H9 (cell line): Measurements from ENCODE around the gene CDYL2. TPM values are rescaled to one million over a fixed set of nuclear protein-coding genes. Genes with fewer than 3 reads are reported as not detected.

Experiments used
- DNase-seq: peaks from one replicate; pipeline ENCODE4 v3.0.0-alpha.2; 2017
- H2AFZ ChIP-seq: one replicate; pipeline ENCODE4 v1.6.1; 2013; ENCODE audit warnings: mild to moderate bottlenecking, low read length, control low read depth, moderate library complexity
- H2AK5ac ChIP-seq: 2 replicates; pipeline ENCODE4 v1.6.1; 2013; ENCODE audit warnings: low read length, control low read depth, mixed read lengths; ENCODE audit not compliant: insufficient read length
- H2BK120ac ChIP-seq: one replicate; pipeline ENCODE4 v1.6.1; 2013; ENCODE audit warnings: low read depth, mild to moderate bottlenecking, low read length, control low read depth, inconsistent platforms; ENCODE audit not compliant: poor library complexity, severe bottlenecking
- H2BK12ac ChIP-seq: 2 replicates; pipeline ENCODE4 v1.6.1; 2013; ENCODE audit warnings: low read length, control low read depth, mixed read lengths, low read depth; ENCODE audit not compliant: insufficient read length
- H2BK15ac ChIP-seq: 2 replicates; pipeline ENCODE4 v1.6.1; 2013; ENCODE audit warnings: low read depth, low read length, control low read depth
- H2BK20ac ChIP-seq: one replicate; pipeline ENCODE4 v1.6.1; 2013; ENCODE audit warnings: low read depth, mild to moderate bottlenecking, low read length, control low read depth, inconsistent platforms; ENCODE audit not compliant: poor library complexity, severe bottlenecking
- H2BK5ac ChIP-seq: 2 replicates; pipeline ENCODE4 v1.6.1; 2013; ENCODE audit warnings: low read length, control low read depth, mixed read lengths; ENCODE audit not compliant: insufficient read length
- H3K14ac ChIP-seq: 2 replicates; pipeline ENCODE4 v1.6.1; 2013; ENCODE audit warnings: low read length, control low read depth; ENCODE audit not compliant: insufficient read depth
- H3K18ac ChIP-seq: 2 replicates; pipeline ENCODE4 v1.6.1; 2013; ENCODE audit warnings: low read depth, mild to moderate bottlenecking, mixed read lengths, low read length, control low read depth; ENCODE audit not compliant: insufficient read length
- H3K23ac ChIP-seq: 2 replicates; pipeline ENCODE4 v1.6.1; 2013; ENCODE audit warnings: low read length, control low read depth, mixed read lengths, low read depth; ENCODE audit not compliant: insufficient read length
- H3K23me2 ChIP-seq: 2 replicates; pipeline ENCODE4 v1.6.1; 2013; ENCODE audit warnings: low read depth, mild to moderate bottlenecking, mixed read lengths, low read length, control low read depth; ENCODE audit not compliant: insufficient read length, poor library complexity, severe bottlenecking
- H3K27ac ChIP-seq: 2 replicates; pipeline ENCODE4 v1.5.1; 2013; ENCODE audit warnings: low read length, control low read depth, mixed read lengths, low read depth; ENCODE audit not compliant: insufficient read length
- H3K27me3 ChIP-seq: 2 replicates; pipeline ENCODE4 v1.6.1; 2013; ENCODE audit warnings: low read length, control low read depth, inconsistent platforms; ENCODE audit not compliant: insufficient read depth
- H3K4ac ChIP-seq: 2 replicates; pipeline ENCODE4 v1.6.1; 2013; ENCODE audit warnings: low read depth, mild to moderate bottlenecking, control low read depth, inconsistent platforms, low read length, moderate library complexity
- H3K4me1 ChIP-seq: 2 replicates; pipeline ENCODE4 v1.6.1; 2013; ENCODE audit warnings: low read length, control low read depth, inconsistent platforms; ENCODE audit not compliant: insufficient read depth
- H3K4me2 ChIP-seq: 2 replicates; pipeline ENCODE4 v1.6.1; 2013; ENCODE audit warnings: low read length, control low read depth, mixed read lengths; ENCODE audit not compliant: insufficient read length, insufficient read depth
- H3K56ac ChIP-seq: 2 replicates; pipeline ENCODE4 v1.6.1; 2013; ENCODE audit warnings: low read depth, mild to moderate bottlenecking, mixed read lengths, low read length, control low read depth; ENCODE audit not compliant: insufficient read length
- H3K79me1 ChIP-seq: 2 replicates; pipeline ENCODE4 v1.6.1; 2013; ENCODE audit warnings: low read depth, mild to moderate bottlenecking, moderate library complexity, low read length, control low read depth, inconsistent platforms; ENCODE audit not compliant: insufficient read depth, poor library complexity, severe bottlenecking
- H3K79me2 ChIP-seq: 2 replicates; pipeline ENCODE4 v1.6.1; 2013; ENCODE audit warnings: low read length, control low read depth, inconsistent platforms; ENCODE audit not compliant: insufficient read depth
- H3K9ac ChIP-seq: 2 replicates; pipeline ENCODE4 v1.6.1; 2013; ENCODE audit warnings: low read length, control low read depth, mixed read lengths; ENCODE audit not compliant: insufficient read length; ENCODE audit errors: extremely low read depth
- H3K9me3 ChIP-seq: one replicate; pipeline ENCODE4 v1.6.1; 2013; ENCODE audit warnings: low read depth, low read length, inconsistent platforms; ENCODE audit not compliant: control insufficient read depth
- H3T11ph ChIP-seq: one replicate; pipeline ENCODE4 v1.6.1; 2013; ENCODE audit warnings: mild to moderate bottlenecking, low read length, control low read depth, inconsistent platforms
- H4K20me1 ChIP-seq: one replicate; pipeline ENCODE4 v1.6.1; 2013; ENCODE audit not compliant: control insufficient read depth, insufficient read length, insufficient read depth
- H4K5ac ChIP-seq: 2 replicates; pipeline ENCODE4 v1.6.1; 2013; ENCODE audit warnings: low read depth, mild to moderate bottlenecking, mixed read lengths, low read length, control low read depth; ENCODE audit not compliant: insufficient read length
- H4K8ac ChIP-seq: replicated peaks from 2 replicates; pipeline ENCODE4 v1.6.1; 2013; ENCODE audit warnings: low read length, control low read depth, mixed read lengths, low read depth; ENCODE audit not compliant: insufficient read length
- H4K91ac ChIP-seq: 2 replicates; pipeline ENCODE4 v1.6.1; 2013; ENCODE audit warnings: low read depth, mild to moderate bottlenecking, moderate library complexity, mixed read lengths, low read length, control low read depth; ENCODE audit not compliant: insufficient read length
- H3K27ac Mint-ChIP-seq, 3 experiments: 2 replicates in 2 of 3; 3 replicates in 1 of 3; pipeline ENCODE4 v1.8.0; 2020 to 2021; ENCODE audit warnings: mixed read lengths in 3 of 3, mild to moderate bottlenecking in 1 of 3, moderate library complexity in 1 of 3
- H3K27me3 Mint-ChIP-seq: 2 replicates; pipeline ENCODE4 v1.8.0; 2021; ENCODE audit warnings: low read depth, mild to moderate bottlenecking, moderate library complexity, mixed read lengths
- H3K36me3 Mint-ChIP-seq, 3 experiments: 2 replicates in 2 of 3; 3 replicates in 1 of 3; pipeline ENCODE4 v1.8.0; 2020 to 2021; ENCODE audit warnings: low read depth in 3 of 3, mixed read lengths in 3 of 3; ENCODE audit not compliant: insufficient read depth in 1 of 3
- H3K4me1 Mint-ChIP-seq, 2 experiments: 2 replicates each; pipeline ENCODE4 v1.8.0; 2020; ENCODE audit warnings: mixed read lengths in 2 of 2
- H3K4me3 Mint-ChIP-seq, 2 experiments: 2 replicates in 1 of 2; 3 replicates in 1 of 2; pipeline ENCODE4 v1.8.0; 2020 to 2021; ENCODE audit warnings: mild to moderate bottlenecking in 2 of 2, mixed read lengths in 2 of 2, moderate library complexity in 1 of 2
- H3K9me3 Mint-ChIP-seq, 2 experiments: 2 replicates in 1 of 2; 3 replicates in 1 of 2; pipeline ENCODE4 v1.8.0; 2020; ENCODE audit warnings: mild to moderate bottlenecking in 2 of 2, mixed read lengths in 2 of 2, moderate library complexity in 1 of 2
- WGBS: extraction: QIAGEN DNeasy Blood & Tissue Kit; methylation state at CpG from one replicate; pipeline ENCODE4 v1.1.7; 2013; ENCODE audit warnings: missing lambda C conversion rate, low lambda C conversion rate, mixed read lengths; ENCODE audit not compliant: insufficient read length; ENCODE audit errors: extremely low coverage; 5-methylcytosine and 5-hydroxymethylcytosine counted together
- total RNA-seq: library from RNA; stranded (reverse); gene quantifications from 2 replicates; pipeline ENCODE4 v1.2.1, GENCODE V29; 2021
- TF ChIP-seq, protein P1 (sequence below): fragments of 200-600 bp; sonication (generic); conservative IDR thresholded peaks from 3 replicates; pipeline ENCODE4 v1.8.0; 2021; ENCODE audit warnings: antibody characterized with exemption, mild to moderate bottlenecking

CDYL2 gene
- total RNA-seq, 1 experiment from 2014 or later: 4.2 TPM

DNA sequence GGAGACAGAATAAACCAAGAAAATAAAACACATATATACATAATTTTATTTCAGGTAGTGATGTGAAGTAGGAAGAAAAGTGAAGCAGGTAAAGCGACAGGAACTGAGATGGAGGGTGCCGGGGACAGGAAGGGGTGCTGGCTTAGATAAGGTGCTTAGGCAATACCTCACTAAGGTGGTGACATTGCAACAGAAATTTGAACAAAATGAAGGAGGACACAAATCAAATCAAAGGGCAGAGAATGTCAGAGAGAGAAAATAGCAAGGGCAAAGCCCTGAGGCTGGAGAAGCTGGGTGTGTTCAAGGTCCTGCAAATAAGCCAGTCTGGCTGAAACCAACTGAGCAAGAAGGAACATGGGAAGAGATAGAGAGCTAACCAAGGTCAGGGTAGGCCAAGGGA lies 5.0 kb upstream of the CDYL2 start:
- H3K56ac ChIP-seq: no peak overlapping the region
- no peaks in the 10 kb centered on the region for H3K36me3 Mint-ChIP-seq
- TF ChIP-seq, protein P1, sequence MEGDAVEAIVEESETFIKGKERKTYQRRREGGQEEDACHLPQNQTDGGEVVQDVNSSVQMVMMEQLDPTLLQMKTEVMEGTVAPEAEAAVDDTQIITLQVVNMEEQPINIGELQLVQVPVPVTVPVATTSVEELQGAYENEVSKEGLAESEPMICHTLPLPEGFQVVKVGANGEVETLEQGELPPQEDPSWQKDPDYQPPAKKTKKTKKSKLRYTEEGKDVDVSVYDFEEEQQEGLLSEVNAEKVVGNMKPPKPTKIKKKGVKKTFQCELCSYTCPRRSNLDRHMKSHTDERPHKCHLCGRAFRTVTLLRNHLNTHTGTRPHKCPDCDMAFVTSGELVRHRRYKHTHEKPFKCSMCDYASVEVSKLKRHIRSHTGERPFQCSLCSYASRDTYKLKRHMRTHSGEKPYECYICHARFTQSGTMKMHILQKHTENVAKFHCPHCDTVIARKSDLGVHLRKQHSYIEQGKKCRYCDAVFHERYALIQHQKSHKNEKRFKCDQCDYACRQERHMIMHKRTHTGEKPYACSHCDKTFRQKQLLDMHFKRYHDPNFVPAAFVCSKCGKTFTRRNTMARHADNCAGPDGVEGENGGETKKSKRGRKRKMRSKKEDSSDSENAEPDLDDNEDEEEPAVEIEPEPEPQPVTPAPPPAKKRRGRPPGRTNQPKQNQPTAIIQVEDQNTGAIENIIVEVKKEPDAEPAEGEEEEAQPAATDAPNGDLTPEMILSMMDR: no peak
- WGBS: no CpG with 5 or more reads among the region's 2 CpGs
- H2AK5ac ChIP-seq: no peak overlapping the region
- H3K9me3 ChIP-seq: no peaks in the 10 kb centered on the region
- H2BK120ac ChIP-seq: no peak overlapping the region
- no peaks in the 10 kb centered on the region; a peak in 1 of 5 replicates for H3K9me3 Mint-ChIP-seq
- no peak overlapping the region for H3K23ac ChIP-seq
- no peak overlapping the region for H4K8ac ChIP-seq
- H3K14ac ChIP-seq: no peak overlapping the region
- 0 out of 4 replicates have a peak, but pooled peaks cover 0 to 2% of the 10 kb centered on the region in 2 experiments for H3K4me1 Mint-ChIP-seq
- H3K79me1 ChIP-seq: no peaks in the 10 kb centered on the region
- no peak overlapping the region for H3K27ac Mint-ChIP-seq
- no peak overlapping the region for H4K5ac ChIP-seq
- H2BK12ac ChIP-seq: no peak overlapping the region
- H3K9ac ChIP-seq: no peak overlapping the region
- no peak overlapping the region for H3K27ac ChIP-seq
- H3K79me2 ChIP-seq: no peaks in the 10 kb centered on the region
- no peak overlapping the region for H3K4me2 ChIP-seq
- H2BK5ac ChIP-seq: no peak overlapping the region
- no peaks in the 10 kb centered on the region for H3K4me1 ChIP-seq
- no peak overlapping the region for H2BK15ac ChIP-seq
- no peak overlapping the region for H3K4me3 Mint-ChIP-seq
- DNase-seq: no peak
- H3K18ac ChIP-seq: no peak overlapping the region
- H4K20me1 ChIP-seq: no peaks in the 10 kb centered on the region
- no peak overlapping the region for H4K91ac ChIP-seq
- H2AFZ ChIP-seq: no peak overlapping the region
- H3T11ph ChIP-seq: no peak overlapping the region
- H3K27me3 Mint-ChIP-seq: peaks cover 50% of the 10 kb centered on the region
- no peak overlapping the region for H2BK20ac ChIP-seq
- H3K23me2 ChIP-seq: no peaks in the 10 kb centered on the region
- H3K27me3 ChIP-seq: peaks cover 5% of the 10 kb centered on the region; the same call in 1 of the 2 replicates
- H3K4ac ChIP-seq: no peak overlapping the region
